Endodermal cell (in vitro differentiated cells): Measurements from ENCODE around the gene DPP10. TPM values are rescaled to one million over a fixed set of nuclear protein-coding genes. Genes with fewer than 3 reads are reported as not detected.

Experiments
- DNase-seq: peaks from one replicate; pipeline ENCODE4 v3.0.0-alpha.2; 2017
- H3K27ac ChIP-seq: 2 replicates; pipeline ENCODE4 v1.5.1; 2013; ENCODE audit warnings: mild to moderate bottlenecking, low read depth, low read length, moderate library complexity
- H3K27me3 ChIP-seq: 2 replicates; pipeline ENCODE4 v1.6.1; 2013; ENCODE audit warnings: mild to moderate bottlenecking, low read length, moderate library complexity; ENCODE audit not compliant: insufficient read depth, control insufficient read depth, poor library complexity, severe bottlenecking
- H3K36me3 ChIP-seq: 2 replicates; pipeline ENCODE4 v1.7.0; 2013; ENCODE audit warnings: mild to moderate bottlenecking, low read length, moderate library complexity; ENCODE audit not compliant: control insufficient read depth, insufficient read depth
- H3K4me1 ChIP-seq: one replicate; pipeline ENCODE4 v1.7.0; 2013; ENCODE audit warnings: low read length; ENCODE audit not compliant: control insufficient read depth, insufficient read depth
- H3K4me3 ChIP-seq: 2 replicates; pipeline ENCODE4 v1.5.1; 2013; ENCODE audit warnings: mild to moderate bottlenecking, low read length, moderate library complexity
- H3K9ac ChIP-seq: 2 replicates; pipeline ENCODE4 v1.6.1; 2013; ENCODE audit warnings: mild to moderate bottlenecking, low read length, moderate library complexity; ENCODE audit not compliant: poor library complexity, severe bottlenecking; ENCODE audit errors: extremely low read depth
- H3K9me3 ChIP-seq: 2 replicates; pipeline ENCODE4 v1.6.1; 2013; ENCODE audit warnings: mild to moderate bottlenecking, low read length, moderate library complexity; ENCODE audit not compliant: control insufficient read depth
- H3K27ac Mint-ChIP-seq: 2 replicates; pipeline ENCODE4 v1.8.0; 2020; ENCODE audit warnings: mixed read lengths
- H3K27me3 Mint-ChIP-seq: 2 replicates; pipeline ENCODE4 v1.8.0; 2021; ENCODE audit warnings: mild to moderate bottlenecking, mixed read lengths; ENCODE audit not compliant: insufficient read depth
- H3K36me3 Mint-ChIP-seq: 2 replicates; pipeline ENCODE4 v1.8.0; 2020; ENCODE audit warnings: low read depth, mixed read lengths
- H3K4me1 Mint-ChIP-seq: 2 replicates; pipeline ENCODE4 v1.8.0; 2020; ENCODE audit warnings: mixed read lengths
- H3K4me3 Mint-ChIP-seq: 2 replicates; pipeline ENCODE4 v1.8.0; 2020; ENCODE audit warnings: mild to moderate bottlenecking, moderate library complexity, mixed read lengths
- H3K9me3 Mint-ChIP-seq: 2 replicates; pipeline ENCODE4 v1.8.0; 2020; ENCODE audit warnings: mild to moderate bottlenecking, mixed read lengths
- WGBS, 2 experiments: methylation state at CpG; one replicate each; pipeline versions ENCODE4 v1.1.5 to v1.1.7; 2013; ENCODE audit warnings: missing lambda C conversion rate in 2 of 2, mixed read lengths in 1 of 2; ENCODE audit not compliant: insufficient coverage in 1 of 2, insufficient read length in 1 of 2; 5-methylcytosine and 5-hydroxymethylcytosine counted together
- total RNA-seq, 2 donors: library from RNA; stranded (reverse); fragmentation: NEBNext Ultra II Directional in 1 of 2; extraction: Animal tissue kit (Norgen Biotek cat#: 25700) in 1 of 2; gene quantifications; 2 replicates in 1 of 2; 3 replicates in 1 of 2; pipeline ENCODE4 v1.2.1, GENCODE V29; 2021
- TF ChIP-seq, protein P1 (sequence below): fragments of 200-600 bp; sonication (generic); conservative IDR thresholded peaks from 2 replicates; pipeline ENCODE4 v1.5.0; 2021; ENCODE audit warnings: antibody characterized with exemption, mild to moderate bottlenecking

The DPP10 gene
- total RNA-seq, 2 donors from 2014 or later, result 8.2 to 19.2 TPM

- H3K27ac ChIP-seq, result no peak overlapping the region
- H3K36me3 ChIP-seq, result no peaks in the 10 kb centered on the region
- Mint-ChIP-seq H3K4me3 (no peak overlapping the region), H3K27me3 (no peaks in the 10 kb centered on the region), H3K4me1 (no peaks in the 10 kb centered on the region), H3K36me3 (no peaks in the 10 kb centered on the region), H3K9me3 (peaks cover 5% of the 10 kb centered on the region), H3K27ac (no peak overlapping the region)
- DNase-seq, result no peak
- no peaks in the 10 kb centered on the region for H3K27me3 ChIP-seq
- H3K4me3 ChIP-seq, result no peak overlapping the region
- H3K9ac ChIP-seq, result no peak overlapping the region
- TF ChIP-seq, protein P1, sequence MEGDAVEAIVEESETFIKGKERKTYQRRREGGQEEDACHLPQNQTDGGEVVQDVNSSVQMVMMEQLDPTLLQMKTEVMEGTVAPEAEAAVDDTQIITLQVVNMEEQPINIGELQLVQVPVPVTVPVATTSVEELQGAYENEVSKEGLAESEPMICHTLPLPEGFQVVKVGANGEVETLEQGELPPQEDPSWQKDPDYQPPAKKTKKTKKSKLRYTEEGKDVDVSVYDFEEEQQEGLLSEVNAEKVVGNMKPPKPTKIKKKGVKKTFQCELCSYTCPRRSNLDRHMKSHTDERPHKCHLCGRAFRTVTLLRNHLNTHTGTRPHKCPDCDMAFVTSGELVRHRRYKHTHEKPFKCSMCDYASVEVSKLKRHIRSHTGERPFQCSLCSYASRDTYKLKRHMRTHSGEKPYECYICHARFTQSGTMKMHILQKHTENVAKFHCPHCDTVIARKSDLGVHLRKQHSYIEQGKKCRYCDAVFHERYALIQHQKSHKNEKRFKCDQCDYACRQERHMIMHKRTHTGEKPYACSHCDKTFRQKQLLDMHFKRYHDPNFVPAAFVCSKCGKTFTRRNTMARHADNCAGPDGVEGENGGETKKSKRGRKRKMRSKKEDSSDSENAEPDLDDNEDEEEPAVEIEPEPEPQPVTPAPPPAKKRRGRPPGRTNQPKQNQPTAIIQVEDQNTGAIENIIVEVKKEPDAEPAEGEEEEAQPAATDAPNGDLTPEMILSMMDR, result no peak
- no peaks in the 10 kb centered on the region for H3K4me1 ChIP-seq
- H3K9me3 ChIP-seq, result no peaks in the 10 kb centered on the region
Measured at GRCh38 chr2:114507744-114508143, 65.3 kb downstream of the DPP10 start.

DNA sequence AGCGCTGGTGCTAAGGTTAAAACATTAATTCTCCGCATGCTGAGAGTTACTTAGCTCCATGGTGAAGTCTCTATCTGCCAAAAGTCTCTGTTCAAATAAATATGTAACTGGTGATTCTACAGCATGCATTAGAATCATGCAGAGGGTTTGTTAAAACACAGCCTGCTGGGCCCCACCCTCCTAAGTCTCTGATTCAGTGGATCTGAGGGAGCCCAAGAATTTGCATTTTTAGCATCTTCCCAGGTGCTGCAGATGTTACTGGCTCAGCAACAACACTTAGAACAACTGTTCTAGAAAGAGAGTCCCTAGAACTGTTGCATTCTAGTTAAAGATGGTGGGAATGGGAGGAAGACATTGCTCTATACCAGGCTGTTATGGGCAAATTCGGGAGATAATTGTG is 73.4 kb downstream of the DPP10 start:
- WGBS, 2 experiments, result 92 to 100% methylated on average over 3 of the region's 3 CpGs
- Histone ChIP-seq H3K4me1 (no peaks in the 10 kb centered on the region), H3K9me3 (no peaks in the 10 kb centered on the region), H3K27me3 (no peaks in the 10 kb centered on the region), H3K36me3 (no peaks in the 10 kb centered on the region), H3K4me3 (no peak overlapping the region), H3K9ac (no peak overlapping the region), H3K27ac (no peak overlapping the region)
- Mint-ChIP-seq H3K4me3 (no peak overlapping the region), H3K36me3 (no peaks in the 10 kb centered on the region), H3K27me3 (no peaks in the 10 kb centered on the region), H3K4me1 (no peaks in the 10 kb centered on the region), H3K9me3 (no peaks in the 10 kb centered on the region), H3K27ac (no peak overlapping the region)
- TF ChIP-seq, protein P1, result no peak
- no peak for DNase-seq

- no peaks in the 10 kb centered on the region for H3K27me3 Mint-ChIP-seq
Measured at GRCh38 chr2:114517580-114517979, 75.1 kb downstream of the DPP10 start.

More at GRCh38 chr2:114517580-114517979, 75.1 kb downstream of the DPP10 start:
- Mint-ChIP-seq H3K36me3 (no peaks in the 10 kb centered on the region), H3K27ac (no peak overlapping the region), H3K4me1 (no peaks in the 10 kb centered on the region), H3K4me3 (no peak overlapping the region), H3K9me3 (peaks cover 2% of the 10 kb centered on the region)
- no peak for DNase-seq
- H3K27ac ChIP-seq, result no peak overlapping the region
- no peak overlapping the region for H3K9ac ChIP-seq
- TF ChIP-seq, protein P1, result no peak
- no peaks in the 10 kb centered on the region for H3K27me3 ChIP-seq
- H3K4me3 ChIP-seq, result no peak overlapping the region
- 71 to 88% methylated on average over 5 of the region's 5 CpGs for whole genome bisulfite sequencing, 2 experiments
- no peaks in the 10 kb centered on the region for H3K9me3 ChIP-seq
- H3K4me1 ChIP-seq, result no peaks in the 10 kb centered on the region
- H3K36me3 ChIP-seq, result no peaks in the 10 kb centered on the region
